ENCODE measurements around the gene MKNK2. TPM values are rescaled to one million over a fixed set of nuclear protein-coding genes. Genes with fewer than 3 reads are reported as not detected.

Gene MKNK2
- total RNA-seq, 4 donors from 2014 or later, result 224 to 367 (median 251) TPM

GRCh38 chr19:2064788-2065524, 13.9 kb upstream of the MKNK2 start:
- WGBS, 2 donors, result 66 to 69% methylated on average over 31 to 38 of the region's 38 CpGs
- TF ChIP-seq CTCF (IDR thresholded peaks at IDR 0.05), result no peak
- no peak for TF ChIP-seq POLR2A (IDR thresholded peaks at IDR 0.05)
- no peak for DNase-seq (ENCODE audit: low spot score in 2 of 2)
- intact Hi-C loops (cut with DNase I; ENCODE audit: low total_unique reads), result no loop called here
- no peak overlapping the region for H3K4me3 ChIP-seq (ENCODE audit: low read depth, poor library complexity, severe bottlenecking)

- WGBS, 2 donors, result 69 to 72% methylated on average over 9 to 13 of the region's 13 CpGs
- H3K4me3 ChIP-seq (ENCODE audit: low read depth, poor library complexity, severe bottlenecking), result no peak overlapping the region
- intact Hi-C loops (cut with DNase I; ENCODE audit: low total_unique reads), result no loop called here
- no peak for DNase-seq (ENCODE audit: low spot score in 2 of 2)
- TF ChIP-seq CTCF (IDR thresholded peaks at IDR 0.05), result no peak
- no peak for TF ChIP-seq POLR2A (IDR thresholded peaks at IDR 0.05)
These were observed 13.3 kb upstream of the MKNK2 start for GRCh38 chr19:2064395-2064787.

GRCh38 chr19:2063824-2064223, 12.8 kb upstream of the MKNK2 start:
- intact Hi-C loops (cut with DNase I; ENCODE audit: low total_unique reads), result no loop called here
- TF ChIP-seq POLR2A (IDR thresholded peaks at IDR 0.05) (no peak), CTCF (IDR thresholded peaks at IDR 0.05) (no peak)
- H3K4me3 ChIP-seq (ENCODE audit: low read depth, poor library complexity, severe bottlenecking), result no peak overlapping the region
- WGBS, 2 donors, result 80 to 82% methylated on average over 8 of the region's 8 CpGs
- no peak for DNase-seq (ENCODE audit: low spot score in 2 of 2)

GRCh38 chr19:2062770-2063169, 11.7 kb upstream of the MKNK2 start:
- TF ChIP-seq POLR2A (IDR thresholded peaks at IDR 0.05) (no peak), CTCF (IDR thresholded peaks at IDR 0.05) (no peak)
- no peak overlapping the region for H3K4me3 ChIP-seq (ENCODE audit: low read depth, poor library complexity, severe bottlenecking)
- intact Hi-C loops (cut with DNase I; ENCODE audit: low total_unique reads), result no loop called here
- WGBS, 2 donors, result 87% methylated on average over 9 of the region's 9 CpGs
- DNase-seq (ENCODE audit: low spot score in 2 of 2), result no peak

GRCh38 chr19:2062389-2062729, 11.3 kb upstream of the MKNK2 start:
- DNase-seq (ENCODE audit: low spot score in 2 of 2), result no peak
- no peak overlapping the region for H3K4me3 ChIP-seq (ENCODE audit: low read depth, poor library complexity, severe bottlenecking)
- WGBS, 2 donors, result 56 to 59% methylated on average over 10 of the region's 10 CpGs
- intact Hi-C loops (cut with DNase I; ENCODE audit: low total_unique reads), result no loop called here
- TF ChIP-seq POLR2A (IDR thresholded peaks at IDR 0.05) (no peak), CTCF (IDR thresholded peaks at IDR 0.05) (no peak)

Measured in lower leg skin (tissue), 4 donors.